Fibroblast of lung (primary cell): Measurements from ENCODE around the gene GNLY.

Source experiments
- EZH2 ChIP-seq: IDR thresholded peaks from 2 replicates; pipeline ENCODE4 v1.5.1; 2012; ENCODE audit warnings: low read length, control low read depth, mild to moderate bottlenecking; ENCODE audit errors: missing control alignments
- TF ChIP-seq, protein P1 (sequence below), 2 donors: IDR thresholded peaks in 1 of 2; conservative IDR thresholded peaks in 1 of 2; 1 replicate in 1 of 2; 2 replicates in 1 of 2; pipeline ENCODE4 v1.5.1; 2011 to 2012; ENCODE audit warnings: low read length in 2 of 2, control low read depth in 1 of 2, inconsistent platforms in 1 of 2, low read depth in 1 of 2, mild to moderate bottlenecking in 1 of 2

DNA sequence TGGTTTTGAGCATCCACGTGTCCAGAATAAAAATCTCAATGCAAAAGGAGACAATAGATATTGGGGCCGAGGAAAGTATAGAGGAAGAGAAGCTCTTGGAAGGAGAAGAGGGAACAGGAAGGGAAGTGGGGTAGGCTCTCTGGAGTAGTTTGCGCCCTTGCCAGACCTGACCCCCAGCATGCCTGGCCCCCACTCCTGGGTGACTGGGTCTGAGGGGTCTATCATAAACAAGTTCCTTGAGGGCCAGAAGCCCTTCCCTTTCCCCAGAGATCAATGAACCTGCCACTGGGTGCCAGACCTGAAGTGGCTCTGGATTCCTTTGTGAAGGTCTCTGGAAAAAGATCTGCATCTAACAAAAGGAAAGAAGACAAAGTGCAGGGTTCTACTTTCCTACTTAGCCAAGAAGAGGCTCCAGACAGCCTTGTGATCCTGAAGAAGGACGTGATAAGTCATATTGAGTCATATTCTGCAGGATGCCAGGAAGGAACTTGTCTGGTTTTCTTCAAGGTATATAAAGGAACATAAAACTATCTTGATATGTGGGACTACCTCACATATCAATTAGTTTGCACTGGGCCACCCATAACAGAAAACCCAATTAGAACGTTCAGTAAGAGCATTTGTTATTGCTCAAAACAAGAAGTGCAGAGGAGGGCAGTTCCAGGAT is 40.9 kb downstream of the GNLY start:
- TF ChIP-seq EZH2: no peak
- TF ChIP-seq, protein P1, sequence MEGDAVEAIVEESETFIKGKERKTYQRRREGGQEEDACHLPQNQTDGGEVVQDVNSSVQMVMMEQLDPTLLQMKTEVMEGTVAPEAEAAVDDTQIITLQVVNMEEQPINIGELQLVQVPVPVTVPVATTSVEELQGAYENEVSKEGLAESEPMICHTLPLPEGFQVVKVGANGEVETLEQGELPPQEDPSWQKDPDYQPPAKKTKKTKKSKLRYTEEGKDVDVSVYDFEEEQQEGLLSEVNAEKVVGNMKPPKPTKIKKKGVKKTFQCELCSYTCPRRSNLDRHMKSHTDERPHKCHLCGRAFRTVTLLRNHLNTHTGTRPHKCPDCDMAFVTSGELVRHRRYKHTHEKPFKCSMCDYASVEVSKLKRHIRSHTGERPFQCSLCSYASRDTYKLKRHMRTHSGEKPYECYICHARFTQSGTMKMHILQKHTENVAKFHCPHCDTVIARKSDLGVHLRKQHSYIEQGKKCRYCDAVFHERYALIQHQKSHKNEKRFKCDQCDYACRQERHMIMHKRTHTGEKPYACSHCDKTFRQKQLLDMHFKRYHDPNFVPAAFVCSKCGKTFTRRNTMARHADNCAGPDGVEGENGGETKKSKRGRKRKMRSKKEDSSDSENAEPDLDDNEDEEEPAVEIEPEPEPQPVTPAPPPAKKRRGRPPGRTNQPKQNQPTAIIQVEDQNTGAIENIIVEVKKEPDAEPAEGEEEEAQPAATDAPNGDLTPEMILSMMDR (conservative IDR thresholded peaks at IDR 0.05 in 1 of 2, IDR thresholded peaks at IDR 0.05 in 1 of 2; ENCODE audit: low read depth in 1 of 2, low read length in 2 of 2): no peak
